ENCODE data around the gene BTBD2. TPM values are rescaled to one million over a fixed set of nuclear protein-coding genes. Genes with fewer than 3 reads are reported as not detected.

Gene BTBD2
- total RNA-seq, 2 donors from 2014 or later = 24.6 to 60.8 TPM

- ATAC-seq (no peak), DNase-seq (ENCODE audit: low spot score in 2 of 2) (no peak)
- Mint-ChIP-seq H3K36me3 (peaks cover 4 to 10% of the 10 kb centered on the region in 2 donors), H3K9me3 (no peaks in the 10 kb centered on the region), H3K27ac (peak overlapping the region in 1 of 2 donors; percentile 86)
Measured at GRCh38 chr19:2043961-2044708, 28.6 kb upstream of the BTBD2 start.

DNA sequence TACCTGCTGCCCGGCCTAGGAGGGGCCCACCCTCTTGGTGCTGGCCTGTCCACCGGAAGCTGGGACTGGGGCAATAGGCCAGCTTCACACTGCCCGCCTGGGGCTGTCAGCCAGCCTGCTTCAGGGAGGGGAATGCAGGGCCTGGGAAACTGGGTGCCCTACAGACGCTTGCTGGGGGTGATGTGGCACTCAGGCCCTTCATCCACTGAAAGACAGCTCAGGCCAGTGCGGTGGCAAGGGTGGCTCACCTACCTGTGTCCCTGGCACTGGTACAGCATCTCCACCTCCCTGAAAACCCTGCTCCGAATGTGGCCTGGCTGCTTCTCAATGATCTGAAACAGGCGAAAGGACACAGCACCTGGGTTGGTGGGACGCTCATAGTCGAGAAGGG, 27.7 kb upstream of the BTBD2 start:
- Mint-ChIP-seq H3K9me3 (no peaks in the 10 kb centered on the region), H3K36me3 (peaks cover 4 to 12% of the 10 kb centered on the region in 2 donors), H3K27ac (peak overlapping the region; percentile 36 to 86)
- no peak for ATAC-seq
- no peak for DNase-seq (ENCODE audit: low spot score in 2 of 2)

GRCh38 chr19:2042485-2043250, 27.2 kb upstream of the BTBD2 start:
- DNase-seq (ENCODE audit: low spot score in 2 of 2) = no peak
- H3K9me3 Mint-ChIP-seq = no peaks in the 10 kb centered on the region
- ATAC-seq = no peak
- H3K27ac Mint-ChIP-seq = peak overlapping the region; percentile 36 to 86
- H3K36me3 Mint-ChIP-seq = peaks cover 4 to 12% of the 10 kb centered on the region in 2 donors

DNA sequence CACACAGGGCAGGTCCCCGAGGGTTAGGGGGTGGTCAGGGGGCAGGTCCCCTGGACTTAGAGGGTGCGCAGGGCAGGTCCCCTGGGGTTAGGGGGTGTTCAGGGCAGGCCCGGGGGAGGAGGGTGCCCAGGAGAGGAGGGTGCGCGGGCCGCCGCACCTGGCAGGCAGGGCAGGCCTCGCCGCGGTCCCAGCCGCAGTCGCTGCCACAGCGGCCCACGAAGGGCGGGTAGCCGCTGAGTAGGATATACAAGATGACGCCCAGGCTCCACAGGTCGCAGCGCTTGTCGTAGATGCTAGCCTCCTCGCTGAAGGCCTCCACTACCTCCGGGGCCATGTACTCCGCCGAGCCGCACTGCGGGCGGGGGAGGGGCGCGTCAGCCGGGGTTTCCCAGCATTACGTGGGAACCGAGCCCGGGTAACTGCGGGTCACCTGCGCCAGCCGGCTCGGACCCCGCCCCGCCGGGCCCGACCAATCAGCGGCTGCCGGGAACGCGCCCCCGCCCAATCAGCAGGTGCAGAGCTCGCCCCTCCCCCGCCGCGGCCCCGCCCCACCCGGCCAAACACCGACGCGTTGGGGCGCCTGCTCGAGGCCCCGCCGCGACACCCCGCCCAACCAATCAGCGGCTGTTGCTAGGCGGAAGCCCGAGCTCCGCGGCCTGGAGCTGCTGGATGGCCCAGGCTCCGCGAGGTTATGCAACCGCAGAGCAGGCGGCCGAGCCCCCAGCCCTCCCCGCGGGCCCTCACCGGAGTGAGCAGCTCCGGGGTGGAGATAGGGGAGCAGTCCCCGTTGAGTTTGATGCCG, 26.4 kb upstream of the BTBD2 start:
- DNase-seq (ENCODE audit: low spot score in 2 of 2) (peak; percentile 99), ATAC-seq (peak; percentile 91)
- Mint-ChIP-seq H3K9me3 (no peaks in the 10 kb centered on the region), H3K27ac (peak overlapping the region; percentile 86 to 93), H3K36me3 (peaks cover 4 to 12% of the 10 kb centered on the region in 2 donors)

DNA sequence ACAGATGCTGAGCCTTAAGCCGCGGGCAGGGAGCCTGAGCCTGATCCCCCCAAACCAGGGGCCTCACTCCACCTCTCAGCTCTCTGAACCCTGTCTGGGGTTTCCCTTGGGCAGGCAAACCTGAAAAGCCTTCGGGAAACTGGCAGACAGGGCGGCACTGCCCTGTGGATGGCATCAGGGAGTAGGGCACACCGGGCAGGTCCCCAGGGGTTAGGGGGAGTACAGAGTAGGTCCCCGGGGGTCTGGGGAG, 25.8 kb upstream of the BTBD2 start:
- Mint-ChIP-seq H3K9me3 (no peaks in the 10 kb centered on the region), H3K36me3 (peaks cover 4 to 12% of the 10 kb centered on the region in 2 donors), H3K27ac (peak overlapping the region; percentile 86 to 93)
- no peak for ATAC-seq
- DNase-seq (ENCODE audit: low spot score in 2 of 2) = no peak

DNA sequence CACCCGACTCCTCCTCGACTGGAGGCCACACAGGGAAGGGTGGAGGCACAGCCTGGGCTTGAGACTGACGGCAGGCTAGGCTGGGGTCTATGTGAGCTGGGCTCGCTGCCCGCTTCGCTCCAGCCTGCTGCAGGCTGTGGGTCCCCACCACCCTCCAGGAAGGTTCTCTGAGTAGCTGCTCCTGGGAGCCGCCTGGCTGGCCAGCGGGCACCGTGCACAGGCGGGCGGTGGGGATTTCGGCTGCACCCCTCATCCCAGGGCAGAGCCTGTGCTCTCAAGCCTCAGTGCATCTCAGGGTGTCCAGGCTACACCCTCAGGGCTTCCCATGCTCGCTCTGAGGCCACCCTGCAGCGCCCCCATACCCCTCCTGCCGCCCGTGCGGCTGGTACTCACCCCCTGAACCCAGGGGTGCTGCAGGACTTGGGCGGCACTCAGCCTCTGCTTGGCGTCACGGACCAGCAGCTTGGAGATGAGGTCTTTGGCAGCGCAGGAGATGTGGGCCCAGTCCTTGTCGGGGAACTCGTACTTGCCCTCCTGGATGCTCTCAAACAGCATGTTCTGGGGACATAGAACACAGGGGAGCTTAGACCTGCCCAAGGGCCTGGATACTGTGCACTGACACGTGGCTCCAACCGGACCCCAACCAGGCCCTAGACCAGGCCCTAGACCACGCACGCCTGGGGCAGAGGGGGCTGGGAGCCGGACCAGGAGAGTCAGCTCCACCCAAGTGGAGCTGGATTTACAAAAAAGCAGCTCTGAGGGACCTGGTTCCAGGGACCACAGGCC, 25.3 kb upstream of the BTBD2 start:
- ATAC-seq = no peak
- no peaks in the 10 kb centered on the region for H3K9me3 Mint-ChIP-seq

GRCh38 chr19:2039959-2040646, 24.6 kb upstream of the BTBD2 start:
- peaks cover 4 to 15% of the 10 kb centered on the region in 2 donors for H3K36me3 Mint-ChIP-seq

More for the DNA sequence above, 25.3 kb upstream of the BTBD2 start:
- DNase-seq (ENCODE audit: low spot score in 2 of 2) = no peak
- Mint-ChIP-seq H3K27ac (peak overlapping the region; percentile 86 to 93), H3K36me3 (peaks cover 4 to 12% of the 10 kb centered on the region in 2 donors)

DNA sequence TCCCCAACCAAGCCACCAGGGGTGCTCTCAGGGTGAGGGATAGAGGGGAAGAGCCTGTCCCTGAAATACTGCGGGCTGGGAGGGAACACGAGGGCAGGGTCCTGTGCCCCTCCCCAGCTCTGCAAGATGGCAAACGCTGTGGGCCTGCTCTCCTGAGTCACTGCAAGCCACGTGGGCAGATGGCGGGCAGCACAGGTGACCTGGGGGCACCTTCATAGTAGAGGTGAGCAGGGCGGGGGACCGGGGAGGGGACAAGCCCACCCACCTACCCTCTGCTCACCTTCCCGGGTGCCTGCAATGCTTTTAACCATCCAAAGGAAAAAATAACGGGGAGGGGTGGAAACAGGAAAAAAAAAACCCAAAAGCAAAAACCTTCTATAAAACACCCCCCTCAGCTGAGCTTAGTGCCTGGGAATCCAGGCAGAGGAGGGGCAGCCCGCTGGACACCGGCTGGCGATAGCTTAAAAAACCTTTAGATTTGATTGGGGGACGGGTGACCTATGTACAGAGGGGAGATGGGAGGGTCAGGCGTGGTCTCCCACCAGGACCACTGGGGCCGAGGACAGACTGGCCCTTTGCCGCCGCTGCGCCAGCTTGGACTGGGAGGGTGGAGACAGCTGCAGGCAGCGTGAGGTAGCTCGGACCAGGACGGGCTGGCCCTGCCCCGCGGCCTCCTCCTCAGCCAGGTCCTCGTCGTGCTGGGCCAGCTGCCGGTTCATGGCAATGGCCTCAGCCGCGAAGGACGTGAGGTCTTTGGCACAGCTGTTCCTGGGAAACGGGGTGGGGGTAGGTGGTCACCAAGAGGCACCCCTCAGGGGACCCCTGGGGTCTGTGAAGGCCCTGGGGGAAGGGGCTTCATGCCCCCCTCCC, 23.8 kb upstream of the BTBD2 start:
- no peak for DNase-seq (ENCODE audit: low spot score in 2 of 2)
- peak overlapping the region; percentile 39 to 50 for H3K27ac Mint-ChIP-seq
- peaks cover 0 to 5% of the 10 kb centered on the region in 2 donors for H3K9me3 Mint-ChIP-seq
- peaks cover 4 to 20% of the 10 kb centered on the region in 2 donors for H3K36me3 Mint-ChIP-seq
- ATAC-seq = no peak

More at GRCh38 chr19:2039959-2040646, 24.6 kb upstream of the BTBD2 start:
- ATAC-seq (no peak), DNase-seq (ENCODE audit: low spot score in 2 of 2) (no peak)
- peaks cover 0 to 4% of the 10 kb centered on the region in 2 donors for H3K9me3 Mint-ChIP-seq
- peak overlapping the region in 1 of 2 donors; percentile 86 for H3K27ac Mint-ChIP-seq

DNA sequence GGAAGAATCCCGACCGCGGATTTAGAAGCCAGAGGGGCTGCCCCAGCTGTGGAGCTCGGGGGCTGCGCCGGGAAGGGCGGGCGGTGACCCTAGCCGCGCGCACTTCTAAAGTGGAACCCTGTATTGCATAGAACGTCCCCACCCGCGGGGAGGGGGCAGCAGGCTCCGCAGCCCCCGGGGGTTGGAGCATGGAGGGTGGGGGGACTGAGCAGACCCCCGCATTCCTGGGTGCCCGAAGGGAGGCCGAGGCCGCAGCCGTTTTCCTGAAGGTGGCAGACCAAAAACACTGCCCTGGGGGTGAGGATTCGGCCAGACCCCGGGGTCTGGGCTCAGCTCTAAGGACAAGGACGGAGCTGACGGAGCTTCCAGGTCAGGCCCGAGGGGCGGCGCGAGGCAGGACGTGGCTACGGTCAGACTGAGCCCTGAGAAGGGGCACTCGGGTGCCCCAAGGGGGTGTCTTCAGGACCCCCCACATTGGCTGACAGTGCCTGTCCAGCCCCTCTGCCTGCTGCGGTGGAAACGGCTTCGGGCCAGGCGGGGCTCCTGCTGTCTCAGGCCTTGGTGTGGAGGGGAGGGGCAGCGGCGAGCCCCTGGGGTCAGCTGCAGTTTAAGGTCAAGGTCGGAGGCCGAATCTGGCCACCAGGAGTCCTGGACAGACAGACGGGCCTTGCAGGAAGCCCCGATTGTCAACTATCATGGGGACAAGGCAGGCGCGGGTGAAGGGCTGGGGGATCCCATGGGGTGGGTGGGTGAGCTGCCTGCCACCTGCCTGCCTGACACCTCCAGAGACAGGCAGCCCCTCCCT, 23.0 kb upstream of the BTBD2 start:
- no peak for DNase-seq (ENCODE audit: low spot score in 2 of 2)
- Mint-ChIP-seq H3K36me3 (peaks cover 4 to 20% of the 10 kb centered on the region in 2 donors), H3K27ac (peak overlapping the region in 1 of 2 donors; percentile 39), H3K9me3 (peaks cover 0 to 5% of the 10 kb centered on the region in 2 donors)
- ATAC-seq = no peak

- Mint-ChIP-seq H3K9me3 (peaks cover 0 to 5% of the 10 kb centered on the region in 2 donors), H3K27ac (peak overlapping the region in 1 of 2 donors; percentile 87), H3K36me3 (peaks cover 4 to 20% of the 10 kb centered on the region in 2 donors)
- ATAC-seq = no peak
- DNase-seq (ENCODE audit: low spot score in 2 of 2) = no peak
Measured at GRCh38 chr19:2037651-2038255, 22.2 kb upstream of the BTBD2 start.

- ATAC-seq (no peak), DNase-seq (ENCODE audit: low spot score in 2 of 2) (no peak)
- H3K36me3 Mint-ChIP-seq = peaks cover 4 to 19% of the 10 kb centered on the region in 2 donors
- peaks cover 0 to 5% of the 10 kb centered on the region in 2 donors for H3K9me3 Mint-ChIP-seq
- peak overlapping the region in 1 of 2 donors; percentile 65 for H3K27ac Mint-ChIP-seq
Measured at GRCh38 chr19:2036424-2036823, 20.9 kb upstream of the BTBD2 start.

- Mint-ChIP-seq H3K36me3 (peaks cover 0 to 13% of the 10 kb centered on the region in 2 donors), H3K27ac (no peak overlapping the region), H3K9me3 (peaks cover 0 to 5% of the 10 kb centered on the region in 2 donors)
- no peak for ATAC-seq
- DNase-seq (ENCODE audit: low spot score in 2 of 2) = no peak
Measured at GRCh38 chr19:2035590-2035991, 20.1 kb upstream of the BTBD2 start.

- peaks cover 0 to 5% of the 10 kb centered on the region in 2 donors for H3K9me3 Mint-ChIP-seq
- peak in 1 of 2 donors; percentile 72 for DNase-seq (ENCODE audit: low spot score in 2 of 2)
- peak overlapping the region in 1 of 2 donors; percentile 66 for H3K27ac Mint-ChIP-seq
- ATAC-seq = peak in 1 of 2 donors; percentile 67
- H3K36me3 Mint-ChIP-seq = peaks cover 0 to 13% of the 10 kb centered on the region in 2 donors
Measured at GRCh38 chr19:2034729-2035589, 19.4 kb upstream of the BTBD2 start.
